ENCODE measurements around the gene RCE1. TPM values are rescaled to one million over a fixed set of nuclear protein-coding genes. Genes with fewer than 3 reads are reported as not detected.

The RCE1 gene
- total RNA-seq, 4 donors from 2014 or later = 8.8 to 13.4 (median 11.7) TPM

- no peak for TF ChIP-seq CTCF (IDR thresholded peaks at IDR 0.05; ENCODE audit: low read depth)
Measured at GRCh38 chr11:66886671-66887221, 43.5 kb downstream of the RCE1 start.

GRCh38 chr11:66887526-66887925, 44.3 kb downstream of the RCE1 start:
- no peak for TF ChIP-seq CTCF (IDR thresholded peaks at IDR 0.05; ENCODE audit: low read depth)

GRCh38 chr11:66888282-66888681, 45.0 kb downstream of the RCE1 start:
- TF ChIP-seq CTCF (IDR thresholded peaks at IDR 0.05; ENCODE audit: low read depth) = no peak

- no peak for TF ChIP-seq CTCF (IDR thresholded peaks at IDR 0.05; ENCODE audit: low read depth)
Measured at GRCh38 chr11:66889960-66890359, 46.7 kb downstream of the RCE1 start.

DNA sequence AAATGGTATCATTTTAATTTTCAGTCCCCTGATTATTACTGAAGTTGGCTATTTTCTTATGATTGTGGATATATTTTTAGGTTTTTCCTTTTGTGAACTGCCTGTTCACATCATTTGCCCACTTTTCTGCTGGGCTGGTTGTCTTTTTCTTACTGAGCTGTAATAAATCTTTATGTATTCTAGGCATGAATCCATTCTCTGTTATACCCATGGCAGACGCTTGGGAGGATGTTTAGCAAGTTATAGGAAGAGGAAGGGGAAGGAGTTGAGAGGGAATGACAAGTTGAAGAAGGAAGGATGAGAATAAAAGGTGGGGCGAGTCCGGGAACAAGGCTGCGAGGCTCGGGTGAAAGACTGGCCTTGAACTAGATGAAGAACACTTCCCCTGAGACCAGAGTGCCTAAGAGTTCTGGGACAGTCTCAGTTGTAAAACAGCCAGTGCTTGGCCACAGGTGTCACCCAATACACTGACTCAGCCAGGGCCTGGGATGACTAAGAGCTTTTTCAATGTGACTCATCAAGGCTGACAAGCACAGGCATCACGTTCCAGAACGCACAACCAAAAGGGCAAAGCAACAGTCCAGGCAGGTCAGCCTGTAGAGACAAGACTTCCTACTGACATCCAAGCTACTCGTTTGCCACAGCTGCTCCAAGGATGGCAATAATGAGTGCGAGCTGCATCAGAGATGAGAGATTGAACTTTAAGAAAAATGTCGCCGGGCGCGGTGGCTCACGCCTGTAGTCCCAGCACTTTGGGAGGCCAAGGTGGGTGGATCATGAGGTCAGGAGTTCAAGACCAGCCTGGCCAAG, 48.8 kb downstream of the RCE1 start:
- TF ChIP-seq CTCF (IDR thresholded peaks at IDR 0.05; ENCODE audit: low read depth) = no peak

DNA sequence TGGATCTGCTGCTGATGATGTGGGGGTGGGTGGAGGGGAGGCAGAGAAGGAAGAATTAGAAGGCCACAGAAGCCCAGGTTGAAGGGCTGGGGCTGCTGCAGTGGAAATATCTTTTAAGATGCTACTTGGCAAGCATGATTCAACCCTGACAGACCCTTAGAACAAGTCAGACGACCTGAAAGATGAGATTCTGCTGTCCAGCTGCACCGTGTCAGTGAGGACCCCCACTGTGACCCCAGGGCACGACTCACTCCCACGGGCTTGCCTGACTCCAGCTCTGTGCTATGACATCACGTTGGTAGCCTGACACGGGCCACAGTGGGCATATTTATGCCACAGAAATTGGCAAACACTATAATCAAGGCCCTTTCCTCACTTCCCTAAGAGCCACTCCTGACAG, 49.7 kb downstream of the RCE1 start:
- no peak for TF ChIP-seq CTCF (IDR thresholded peaks at IDR 0.05; ENCODE audit: low read depth)

DNA sequence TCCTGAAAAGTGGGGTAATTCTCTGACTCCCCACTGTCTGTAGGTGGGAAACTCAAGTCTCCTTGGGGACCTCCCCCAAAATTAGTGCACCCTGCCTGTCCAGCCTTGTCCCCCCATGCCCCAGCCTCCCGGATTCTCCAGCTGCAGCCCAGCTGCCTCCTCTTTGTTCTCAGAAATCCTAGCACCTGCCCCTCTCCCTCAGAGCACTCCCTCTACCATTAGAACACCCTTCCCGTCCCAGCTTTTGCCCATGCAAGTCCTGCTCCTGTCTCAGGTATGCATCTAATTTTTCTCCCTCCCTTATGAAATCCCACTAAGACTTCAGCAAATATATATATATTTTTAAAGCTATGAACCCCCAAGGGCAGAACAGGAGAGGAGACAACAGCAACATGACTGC, 50.9 kb downstream of the RCE1 start:
- TF ChIP-seq CTCF (IDR thresholded peaks at IDR 0.05; ENCODE audit: low read depth) = no peak

Other genes with a start within 250 kb of the RCE1 start
- gene RBM14, start 226.8 kb upstream of the RCE1 start, total RNA-seq = 10 to 100 TPM; 25.8 to 49.3 (median 39.6) TPM
- 10 to 100 TPM; 51.7 to 93.3 (median 68.6) TPM for gene RBM4, start 204.7 kb upstream of the RCE1 start, total RNA-seq
- gene RBM4B, start 165.6 kb upstream of the RCE1 start, total RNA-seq = 10 to 100 TPM in 1 of 4 donors, 1 to 10 TPM in 3; 3.9 to 10.2 (median 9.0) TPM
- gene SPTBN2, start 114.2 kb upstream of the RCE1 start, total RNA-seq = 10 to 100 TPM in 1 of 4 donors, 1 to 10 TPM in 3; 1.9 to 15.3 (median 5.2) TPM
- gene LRFN4, start 13.6 kb downstream of the RCE1 start, total RNA-seq = 10 to 100 TPM in 2 of 4 donors, 1 to 10 TPM in 2; 6.8 to 21.5 (median 9.8) TPM
- gene PC, start 114.9 kb downstream of the RCE1 start, total RNA-seq = 100 to 1,000 TPM; 154 to 535 (median 195) TPM
- not detected for gene C11orf86, start 131.9 kb downstream of the RCE1 start, total RNA-seq
- under 1 TPM; 0.16 to 0.44 (median 0.36) TPM for gene SYT12, start 179.7 kb downstream of the RCE1 start, total RNA-seq
- gene RHOD, start 213.4 kb downstream of the RCE1 start, total RNA-seq = 10 to 100 TPM in 2 of 4 donors, 1 to 10 TPM in 2; 8.6 to 21.4 (median 13.9) TPM

All from subcutaneous adipose tissue (tissue), 4 donors.